Activated T-cell treated with anti-CD3 and anti-CD28 coated beads for 24 hours (primary cell): ENCODE results near the gene MTHFD1L.

Experiments used
- DNase-seq: peaks from one replicate; pipeline ENCODE4 v3.0.0-alpha.2; 2020; ENCODE audit warnings: low read depth

MTHFD1L gene

DNA sequence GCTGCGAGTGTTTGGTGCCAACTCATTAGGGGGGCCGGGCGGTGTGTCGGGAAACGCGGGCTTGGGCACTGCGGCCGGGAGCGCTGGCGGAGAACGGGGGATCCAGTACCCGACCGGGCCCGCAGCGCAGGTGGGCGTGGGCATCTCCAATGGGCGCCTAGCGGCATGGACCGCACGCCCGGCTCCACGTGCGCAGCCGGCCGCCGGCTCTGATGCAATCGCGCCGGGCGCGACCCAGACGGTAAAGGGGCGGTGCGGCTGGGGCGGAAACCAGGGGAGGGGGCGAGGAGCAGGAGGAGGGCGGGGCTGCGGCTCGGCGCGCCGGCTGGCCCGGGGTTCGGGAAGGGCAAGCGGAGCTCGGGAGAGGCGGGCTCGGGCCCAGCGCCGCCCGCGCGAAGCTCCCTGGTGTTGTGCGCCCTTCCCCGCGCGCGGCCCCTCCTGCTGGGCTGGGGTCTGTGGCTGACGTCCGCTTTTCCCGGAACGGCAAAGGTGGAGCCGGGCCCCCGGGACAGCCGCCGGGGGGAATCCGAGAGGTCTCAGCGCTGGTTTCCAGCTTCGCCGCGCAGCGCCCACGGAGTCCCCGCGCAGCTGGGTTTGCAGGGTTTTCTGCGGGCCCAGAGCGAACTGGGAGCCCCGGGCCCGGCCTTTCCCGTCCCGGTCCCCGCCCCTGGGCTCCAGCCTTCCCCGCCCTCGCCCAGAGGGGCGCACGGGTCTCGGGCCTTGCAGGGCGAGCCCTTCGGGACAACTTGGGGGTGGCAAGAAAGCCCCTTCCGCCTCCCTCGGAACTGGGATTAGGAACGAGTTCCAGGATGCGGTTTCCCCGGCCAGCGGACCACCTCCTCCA, 867 bp downstream of the MTHFD1L start:
- DNase-seq = peak; percentile 75

GRCh38 chr6:150866991-150867501, 1.5 kb downstream of the MTHFD1L start:
- DNase-seq = no peak

DNA sequence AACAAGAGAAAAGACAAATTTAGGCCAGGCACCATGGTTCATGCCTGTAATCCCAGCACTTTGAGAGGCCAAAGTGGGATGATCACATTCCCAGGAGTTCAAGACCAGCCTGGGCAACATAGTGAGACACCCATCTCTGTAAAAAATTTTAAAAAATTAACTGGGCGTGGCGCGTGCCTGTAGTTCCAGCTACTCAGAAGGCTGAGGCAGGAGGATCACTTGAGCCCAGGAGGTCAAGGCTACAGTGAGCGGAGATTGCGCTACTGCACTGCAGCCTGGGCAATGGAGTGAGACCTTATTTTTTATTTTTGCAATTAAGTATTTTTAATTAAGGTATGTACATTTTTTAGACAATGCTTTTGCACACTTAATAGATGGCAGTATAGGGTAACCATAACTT, 3.3 kb downstream of the MTHFD1L start:
- no peak for DNase-seq

GRCh38 chr6:150874179-150874578, 8.7 kb downstream of the MTHFD1L start:
- DNase-seq = no peak

DNA sequence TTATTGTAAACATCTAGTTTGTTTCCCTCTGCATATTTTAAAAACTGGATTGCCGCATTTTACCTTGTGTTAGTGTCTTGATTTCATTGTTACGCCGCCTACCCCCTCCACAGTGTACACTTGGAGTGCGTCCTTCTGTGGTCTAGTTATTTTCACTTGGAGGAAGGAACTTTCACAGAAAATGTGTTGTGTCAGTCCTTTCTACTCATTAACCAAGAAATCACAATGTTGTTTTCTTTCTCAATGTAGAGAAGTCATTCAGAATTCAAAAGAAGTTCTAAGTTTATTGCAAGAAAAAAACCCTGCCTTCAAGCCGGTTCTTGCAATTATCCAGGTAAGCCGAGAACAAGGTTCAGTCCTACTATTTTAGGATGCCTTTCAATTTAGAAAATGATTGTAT, 10.3 kb downstream of the MTHFD1L start:
- DNase-seq = no peak

GRCh38 chr6:150876598-150876997, 11.1 kb downstream of the MTHFD1L start:
- DNase-seq = no peak

DNA sequence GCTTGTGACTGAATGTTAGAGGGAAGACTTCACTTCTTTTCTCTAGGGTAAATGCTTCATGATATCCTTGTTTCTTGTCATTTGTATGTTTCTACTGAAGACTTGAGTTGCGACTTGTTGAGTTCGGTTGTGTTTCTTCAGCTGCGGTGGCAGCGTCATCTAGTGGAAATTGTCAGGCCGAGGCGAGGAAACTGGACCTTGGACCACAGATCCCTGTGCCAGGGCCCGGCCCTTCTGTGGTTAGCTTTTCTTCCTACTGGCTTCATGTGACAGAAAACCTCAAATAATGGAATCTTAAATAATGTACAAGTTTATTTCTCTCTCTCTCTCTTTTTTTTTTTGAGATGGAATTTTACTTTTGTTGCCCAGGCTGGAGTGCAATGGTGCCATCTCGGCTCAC, 12.4 kb downstream of the MTHFD1L start:
- DNase-seq = no peak

DNA sequence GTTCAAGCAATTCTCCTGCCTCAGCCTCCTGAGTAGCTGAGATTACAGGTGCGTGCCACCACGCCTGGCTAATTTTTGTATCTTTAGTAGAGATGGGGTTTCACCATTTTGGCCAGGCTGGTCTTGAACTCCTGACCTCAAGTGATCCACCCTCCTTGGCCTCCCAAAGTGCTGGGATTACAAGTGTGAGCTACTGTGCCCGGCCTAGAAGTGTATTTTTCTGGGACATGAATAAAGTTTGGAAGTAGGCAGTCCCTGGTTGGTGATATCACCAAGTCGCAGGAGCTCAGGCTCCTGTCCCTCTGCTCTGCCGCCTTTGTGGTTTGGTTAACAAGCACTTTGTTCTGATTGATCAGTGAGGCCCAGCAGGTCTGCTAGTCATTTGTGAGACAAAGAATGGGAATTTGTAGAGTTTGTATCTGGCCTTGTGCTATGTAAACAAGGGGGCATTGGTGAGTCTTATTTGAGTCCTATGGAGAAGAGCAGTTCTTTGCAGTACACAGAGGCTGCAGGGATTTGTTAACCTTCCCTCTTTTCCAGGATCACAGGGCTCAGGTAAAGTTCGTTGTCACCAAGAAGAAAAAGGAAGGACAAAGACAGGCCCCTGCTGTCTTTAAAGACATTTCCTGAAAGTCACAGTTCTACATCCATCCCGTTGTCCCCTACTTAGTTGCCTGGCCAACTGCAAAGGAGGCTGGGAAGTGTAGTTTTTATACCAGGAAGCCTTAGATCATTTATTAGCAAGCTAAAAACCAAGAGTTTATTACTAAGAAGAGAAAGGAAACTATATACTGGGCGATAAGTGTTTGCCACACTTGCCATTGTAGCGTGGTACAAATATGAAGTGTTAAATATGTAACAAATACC, 13.1 kb downstream of the MTHFD1L start:
- no peak for DNase-seq

DNA sequence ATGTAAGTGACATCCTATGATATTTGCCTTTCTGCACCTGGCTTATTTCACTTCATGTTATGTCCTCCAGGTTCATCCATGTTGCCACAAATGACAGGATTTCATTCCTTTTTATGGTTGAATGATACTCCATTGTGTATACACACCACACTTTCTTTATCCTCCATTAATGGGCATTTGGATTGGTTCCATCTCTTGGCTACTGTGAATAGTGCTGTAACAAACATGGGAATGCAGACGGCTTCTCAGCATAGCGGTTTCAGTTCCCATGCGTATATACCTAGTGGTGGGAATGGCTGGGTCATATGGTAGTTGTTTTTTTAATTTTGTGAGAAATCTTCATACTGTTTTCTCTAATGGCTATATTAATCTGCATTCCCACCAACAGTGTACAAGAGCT, 14.8 kb downstream of the MTHFD1L start:
- DNase-seq = no peak

DNA sequence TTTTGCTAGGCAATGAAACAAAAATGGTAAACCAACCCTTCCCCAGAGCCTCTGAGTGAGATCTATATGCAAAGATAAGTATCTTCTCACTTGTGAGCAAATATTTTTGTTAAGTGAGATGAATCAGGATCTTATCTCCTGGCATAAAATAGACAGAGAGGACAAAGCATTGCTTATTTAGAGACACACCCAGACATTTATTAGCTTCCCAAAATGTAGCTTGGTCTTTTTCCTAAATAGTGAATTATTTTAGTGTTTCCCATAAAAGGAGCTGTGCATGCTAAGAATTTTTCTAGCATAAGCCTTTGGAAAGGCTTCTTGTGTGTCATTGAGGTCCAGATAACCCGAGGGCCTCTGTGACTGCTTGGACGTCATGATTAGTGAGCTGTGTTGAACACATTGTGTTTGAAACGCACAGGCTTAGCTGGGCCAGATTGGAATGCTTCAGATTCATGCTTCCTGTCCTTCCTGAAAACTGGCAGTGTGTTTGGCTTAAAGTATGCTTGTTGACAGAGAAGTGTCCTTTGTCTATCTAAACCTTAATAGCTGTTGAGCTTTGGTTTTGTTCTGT, 16.5 kb downstream of the MTHFD1L start:
- DNase-seq = no peak

DNA sequence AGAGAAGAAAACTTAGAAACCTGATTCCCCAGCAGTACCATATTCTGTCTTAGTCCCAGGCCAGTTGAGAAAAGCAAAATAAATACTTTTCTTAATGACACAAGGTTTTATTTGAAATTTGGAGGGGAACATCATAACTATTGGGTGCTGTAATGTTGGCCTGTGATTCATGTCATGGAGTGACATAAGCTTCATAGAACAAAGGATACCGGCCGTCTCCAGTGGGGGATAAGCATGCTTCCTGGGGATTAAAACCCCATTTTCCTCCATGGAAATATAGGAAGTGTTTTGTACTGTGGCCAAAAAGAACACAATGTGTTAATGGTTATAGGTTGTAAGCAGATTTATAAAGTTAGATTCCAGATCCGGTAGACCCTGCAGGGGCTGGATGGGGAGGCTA, 18.0 kb downstream of the MTHFD1L start:
- DNase-seq = no peak

DNA sequence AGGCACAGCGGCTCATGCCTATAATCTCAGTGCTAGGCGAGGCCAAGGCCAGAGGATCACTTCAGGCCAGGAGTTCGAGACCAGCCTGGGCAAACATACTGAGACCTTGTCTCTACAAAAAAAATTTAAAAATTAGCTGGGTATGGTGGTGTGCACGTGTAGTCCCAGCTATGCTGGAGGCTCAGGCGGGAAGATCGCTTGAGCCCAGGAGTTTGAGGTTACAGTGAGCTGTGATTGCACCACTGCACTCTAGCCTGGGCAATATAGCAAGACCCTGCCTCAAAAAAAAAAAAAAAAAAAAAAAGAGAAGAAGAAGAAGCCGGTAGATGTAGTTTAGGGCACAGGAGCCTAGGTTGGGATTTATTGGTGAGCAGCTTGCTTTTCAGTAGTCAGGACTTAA, 20.7 kb downstream of the MTHFD1L start:
- no peak for DNase-seq

GRCh38 chr6:150887978-150888563, 22.6 kb downstream of the MTHFD1L start:
- no peak for DNase-seq

DNA sequence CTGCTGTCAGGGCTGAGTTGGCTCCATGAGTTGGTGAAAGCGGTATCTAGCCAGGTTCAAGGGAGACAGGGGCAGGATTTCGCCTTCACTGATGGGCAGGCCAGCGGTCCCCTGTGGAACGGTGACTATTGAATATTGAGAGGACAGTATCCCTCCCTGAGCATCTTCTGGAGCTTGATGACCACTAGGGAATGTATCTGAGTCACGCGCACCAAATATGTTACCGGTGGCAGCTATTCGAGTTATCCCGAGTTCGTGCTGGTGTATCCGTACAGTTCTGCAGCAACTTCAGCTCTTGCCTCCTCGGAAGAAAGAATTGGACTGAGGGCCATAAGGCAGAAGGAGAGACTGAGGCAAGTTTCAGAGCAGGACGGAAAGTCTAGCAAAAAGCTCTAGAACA, 24.8 kb downstream of the MTHFD1L start:
- DNase-seq = no peak

DNA sequence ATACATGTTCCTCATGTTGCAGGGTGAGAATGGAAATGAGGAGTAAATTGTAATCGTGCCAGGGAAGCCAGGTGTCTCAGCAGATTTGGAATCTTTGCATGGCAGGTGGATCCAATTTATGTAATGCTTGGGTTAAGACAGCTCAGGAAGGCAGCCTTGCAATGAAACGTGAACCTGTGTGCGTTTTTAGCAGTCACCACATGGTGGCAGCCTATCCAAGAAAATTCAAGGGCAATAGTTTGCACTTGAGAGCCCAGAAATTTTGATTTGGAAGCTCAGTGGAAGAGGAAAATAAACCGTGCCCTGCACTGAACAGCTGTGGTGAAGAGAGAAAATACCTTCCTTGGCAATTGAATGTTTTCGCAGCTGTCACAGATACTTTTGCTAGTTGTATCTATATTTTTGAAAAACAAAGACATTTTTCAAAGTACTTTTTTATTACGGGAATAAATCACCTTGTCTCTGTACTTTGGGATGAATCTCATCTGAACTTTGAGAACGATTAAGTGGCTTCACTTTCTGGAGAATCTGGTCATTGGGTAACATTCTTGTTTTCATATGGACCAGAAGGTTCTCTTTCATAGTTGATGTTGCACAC, 26.5 kb downstream of the MTHFD1L start:
- DNase-seq = peak; percentile 41

DNA sequence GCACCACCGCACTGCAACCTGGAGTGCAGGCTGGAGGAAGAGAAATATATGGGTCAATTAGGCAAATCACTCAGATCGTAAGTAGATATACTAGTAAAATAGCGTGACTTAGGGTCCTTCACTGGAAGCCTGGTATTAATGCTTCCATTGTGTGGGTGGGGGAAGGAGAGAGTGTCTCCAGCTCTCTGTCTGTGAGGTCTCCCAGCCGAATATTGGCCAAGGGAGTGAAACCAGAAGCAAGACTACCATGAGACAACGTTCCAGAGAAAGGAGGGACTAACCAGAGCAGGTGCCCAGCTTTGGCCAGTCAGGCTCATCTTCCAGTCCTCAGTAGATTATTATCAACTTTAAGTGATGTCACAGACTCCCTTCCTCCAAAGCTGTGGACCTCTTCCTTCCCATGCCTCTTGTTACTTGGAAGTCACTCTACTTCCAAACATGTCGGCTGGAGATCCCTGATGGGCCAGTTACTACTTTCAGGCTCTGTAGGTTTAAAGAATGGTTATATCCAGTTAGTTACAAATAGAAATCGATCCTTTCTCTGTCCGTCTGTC, 28.8 kb downstream of the MTHFD1L start:
- DNase-seq = no peak

DNA sequence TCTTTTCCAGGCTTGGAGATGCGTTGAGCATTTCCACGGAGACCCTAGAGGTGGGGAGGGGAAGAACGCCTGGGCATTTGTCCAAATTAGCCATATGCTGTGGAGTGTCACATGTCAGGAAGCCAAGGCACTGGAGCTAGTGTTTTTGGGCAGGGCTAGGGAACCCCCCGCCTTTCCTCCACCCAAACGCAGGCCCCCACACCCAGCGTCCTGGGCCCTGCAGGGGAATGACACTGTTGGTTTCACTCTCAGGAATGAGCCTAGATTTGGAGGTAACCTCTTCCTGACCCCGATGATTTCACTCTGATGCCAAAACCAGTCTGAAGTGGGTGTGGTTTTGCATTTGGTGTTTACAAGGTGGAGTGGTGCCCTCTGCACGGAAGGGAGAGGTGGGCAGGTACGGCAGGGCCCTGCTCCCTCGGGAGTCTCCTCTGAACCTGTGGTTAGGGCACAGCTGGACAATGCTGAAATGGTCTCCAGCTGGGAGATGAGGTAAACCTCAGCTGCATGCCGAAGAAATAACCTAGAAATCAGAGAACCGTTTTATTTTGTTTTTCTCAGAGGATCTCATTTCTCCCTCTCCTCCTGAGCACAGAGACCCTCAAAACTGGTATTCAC, 29.5 kb downstream of the MTHFD1L start:
- no peak for DNase-seq

DNA sequence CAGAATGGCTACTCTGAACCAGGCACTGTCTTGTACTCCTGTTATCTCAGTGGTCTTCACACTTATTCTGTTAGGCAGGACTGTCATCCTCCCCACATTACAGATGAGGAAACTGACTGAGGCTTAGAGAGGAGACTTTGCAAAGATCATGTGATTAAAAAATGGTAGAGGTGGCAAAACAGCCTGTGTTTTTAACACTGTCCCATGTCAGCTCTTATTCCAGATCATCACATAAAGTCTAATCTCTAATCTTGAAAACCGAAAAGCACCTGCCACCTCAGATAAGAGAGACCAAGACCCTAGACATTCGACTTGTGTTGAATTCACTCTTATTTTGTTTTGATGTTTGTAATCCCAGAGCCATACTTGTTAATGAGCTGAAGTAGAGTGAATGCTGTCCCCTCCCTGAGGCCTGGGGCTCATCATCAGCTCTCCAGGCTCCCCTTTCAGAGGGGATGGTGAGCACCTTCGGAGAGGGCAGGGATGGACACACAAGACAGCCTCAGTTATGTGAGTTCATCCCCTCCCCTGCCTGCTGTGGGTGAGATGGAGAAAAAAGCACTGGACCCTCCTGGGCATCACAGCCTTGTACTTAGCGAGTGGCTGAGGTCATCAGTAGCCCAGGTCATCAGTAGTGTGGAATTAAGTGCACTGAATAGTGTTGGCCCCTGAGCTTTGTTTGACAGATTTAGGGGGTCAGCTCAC, 30.6 kb downstream of the MTHFD1L start:
- no peak for DNase-seq

DNA sequence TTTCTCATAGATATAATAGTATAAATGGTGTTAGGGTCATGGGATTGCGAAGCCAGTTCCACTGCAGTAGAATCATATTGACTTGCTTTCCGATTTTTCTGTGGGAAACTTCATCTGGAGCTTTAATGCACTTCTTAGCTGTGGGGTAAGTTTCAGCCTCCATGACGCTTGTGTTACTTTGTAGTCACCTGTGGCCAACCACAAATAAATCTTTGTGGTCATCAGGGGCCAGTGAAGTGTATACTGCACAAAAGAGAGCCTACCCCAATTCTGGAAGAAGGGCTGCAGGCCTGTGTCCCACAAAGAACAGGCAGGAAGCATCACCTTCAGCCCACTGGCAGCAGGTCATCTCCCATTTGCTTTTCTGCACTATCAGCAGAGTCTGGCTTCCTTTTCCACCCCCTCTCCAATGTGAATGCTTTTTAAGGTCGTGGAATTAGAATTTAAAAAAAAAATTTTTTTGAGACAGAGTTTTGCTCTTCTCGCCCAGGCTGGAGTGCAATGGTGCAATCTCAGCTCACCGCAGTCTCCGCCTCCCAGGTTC, 32.0 kb downstream of the MTHFD1L start:
- no peak for DNase-seq
